NT2/D1 (cell line): Measurements from ENCODE around the gene TMEM269.

ENCODE experiments used
- SUZ12 ChIP-seq: IDR thresholded peaks from 2 replicates; pipeline ENCODE4 v1.6.1; 2011; ENCODE audit not compliant: insufficient read length, insufficient read depth; ENCODE audit errors: extremely low read depth
- YY1 ChIP-seq: IDR thresholded peaks from 2 replicates; pipeline ENCODE4 v1.6.1; 2011; ENCODE audit not compliant: insufficient read length, insufficient read depth
- ZNF274 ChIP-seq: IDR thresholded peaks from 2 replicates; pipeline ENCODE4 v1.6.1; 2011; ENCODE audit warnings: mild to moderate bottlenecking, low read depth, low read length

- TF ChIP-seq ZNF274 (no peak), SUZ12 (no peak), YY1 (no peak)
Observed at GRCh38 chr1:42738678-42739226, 46.0 kb upstream of the TMEM269 start.
